HG03575 (cell line): ENCODE data around the gene SLC6A7.

Experiments
- ATAC-seq: cut with Tn5 transposase; IDR thresholded peaks from one replicate; pipeline ENCODE4 v1.9.1; 2021; ENCODE audit not compliant: unreplicated experiment, insufficient number of reproducible peaks, low FRiP score; ENCODE audit errors: extremely low read depth

Gene SLC6A7

DNA sequence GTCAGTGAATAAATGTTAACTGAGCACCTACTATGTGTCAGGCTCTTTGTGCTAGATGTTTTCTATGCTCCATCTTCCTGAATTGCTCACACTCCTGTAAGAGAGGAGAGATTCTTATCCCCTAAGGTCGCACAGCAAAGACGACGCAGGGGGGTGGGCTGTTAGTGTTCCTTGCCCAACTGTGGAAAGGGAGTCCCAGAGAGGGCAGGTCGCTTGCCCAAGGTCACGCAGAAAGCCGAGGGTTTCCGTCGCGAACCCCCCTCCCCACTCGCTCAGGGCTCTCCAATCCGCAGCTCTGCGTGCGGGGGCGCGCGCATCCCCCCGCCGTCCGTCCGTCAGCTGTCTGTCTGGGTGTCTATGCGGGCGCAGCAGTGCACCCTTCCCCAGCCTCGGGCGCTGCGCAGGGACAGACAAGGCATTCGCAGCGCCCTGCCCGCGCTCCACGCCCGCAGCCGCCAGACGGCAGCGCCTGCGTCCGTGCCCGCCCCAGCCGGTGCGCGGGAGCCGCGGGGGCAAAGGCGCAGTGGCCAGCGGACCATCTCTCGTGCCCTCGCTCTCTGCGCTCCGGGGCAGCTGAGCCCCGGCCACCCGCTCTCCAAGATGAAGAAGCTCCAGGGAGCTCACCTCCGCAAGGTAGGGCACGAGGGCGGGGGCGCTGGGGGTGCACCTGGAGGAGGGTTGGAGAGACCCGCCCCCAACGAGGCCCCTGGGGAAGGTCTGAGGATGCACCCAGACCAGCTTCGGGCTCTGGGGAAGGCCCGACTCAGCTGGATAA, at the start of gene SLC6A7:
Gene SLC6A7 (plus strand): TSS at position 335 of the 775 bp plus-strand sequence. CDS start 266 bp downstream, at position 601.
- ATAC-seq, result no peak

DNA sequence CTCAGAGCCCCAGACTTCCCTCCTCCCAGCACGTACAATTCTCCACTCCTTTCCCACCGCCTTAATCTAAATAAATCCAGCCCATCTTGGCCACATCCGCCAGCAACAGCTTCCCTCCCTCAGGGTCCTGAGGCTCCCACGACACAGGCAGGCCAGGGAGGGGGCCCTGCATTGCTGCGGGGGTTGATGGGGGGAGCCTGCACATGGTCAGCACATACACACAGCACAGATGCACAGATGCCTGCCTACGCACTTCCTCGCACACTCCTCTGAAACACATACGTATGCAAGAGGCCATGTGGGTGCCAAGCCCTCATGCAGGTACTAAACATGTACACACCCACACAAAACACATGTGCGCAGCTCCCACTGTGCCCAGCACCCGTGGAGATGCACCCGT, 49.0 kb upstream of the SLC6A7 start:
- no peak for ATAC-seq

DNA sequence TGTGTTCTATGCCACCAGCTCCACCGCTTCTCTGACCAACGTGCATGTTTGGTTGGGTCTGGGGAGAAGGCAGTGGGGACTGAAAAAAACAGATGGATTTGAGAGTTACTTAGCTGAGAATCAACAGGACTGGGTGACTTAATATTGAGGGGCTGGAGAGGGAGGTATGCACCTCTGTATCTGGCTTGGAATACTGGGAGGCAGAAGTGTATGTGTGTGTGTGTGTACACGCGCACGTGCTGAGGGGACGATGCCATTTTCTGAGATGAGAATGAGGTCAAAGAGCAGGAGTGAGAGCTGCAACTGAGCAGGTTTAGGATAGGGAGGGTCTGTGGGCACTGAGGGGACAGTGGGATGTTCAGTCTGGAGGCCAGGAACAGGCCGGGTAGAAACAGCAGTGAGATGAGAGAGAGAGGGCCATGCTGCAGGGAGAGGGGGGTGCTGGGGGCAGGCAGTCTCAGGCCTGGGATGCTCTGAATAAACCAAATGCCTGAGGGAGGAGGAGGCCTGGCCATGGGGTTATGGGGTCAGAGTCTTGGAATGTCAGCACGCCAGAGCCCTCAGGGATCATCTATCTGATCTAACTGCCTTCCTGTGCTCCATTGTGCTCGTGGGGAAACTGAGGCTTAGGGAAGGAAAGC, 48.2 kb upstream of the SLC6A7 start:
- no peak for ATAC-seq

DNA sequence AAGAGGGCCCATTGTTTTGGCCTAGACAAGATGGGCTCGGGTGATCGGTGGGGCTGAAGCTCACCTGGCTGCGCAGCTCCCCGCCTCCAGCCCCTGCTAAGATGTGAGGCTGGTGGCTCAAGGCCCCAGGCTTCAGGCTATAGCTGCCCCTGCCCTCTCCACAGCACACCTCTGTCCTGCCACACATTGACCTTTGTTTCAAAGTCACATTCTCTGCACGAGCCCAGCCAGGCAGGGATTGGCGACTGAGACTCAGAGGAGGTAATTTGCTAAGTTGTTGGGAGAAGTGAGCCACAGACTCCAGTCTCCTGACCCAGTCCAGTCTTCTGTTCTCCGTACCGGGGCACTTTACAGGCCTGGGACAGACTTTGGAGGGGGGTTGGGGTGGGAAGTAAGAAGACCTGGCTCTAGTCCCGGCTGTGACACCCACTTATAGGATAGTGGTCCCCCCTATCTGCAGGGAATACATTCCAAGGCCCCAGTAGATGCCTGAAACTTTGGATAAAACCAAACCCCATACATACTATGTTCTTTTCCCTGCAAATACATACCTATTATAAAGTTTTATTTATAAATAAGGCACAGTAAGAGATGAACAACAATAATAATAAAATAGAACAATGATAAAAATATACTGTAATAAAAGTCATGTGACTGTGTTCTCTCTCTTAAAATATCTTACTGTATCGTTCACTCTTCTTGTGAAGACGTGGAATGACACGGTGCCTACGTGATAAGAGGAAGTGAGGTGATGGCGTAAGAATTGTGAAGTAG, 47.5 kb upstream of the SLC6A7 start:
- ATAC-seq, result no peak

DNA sequence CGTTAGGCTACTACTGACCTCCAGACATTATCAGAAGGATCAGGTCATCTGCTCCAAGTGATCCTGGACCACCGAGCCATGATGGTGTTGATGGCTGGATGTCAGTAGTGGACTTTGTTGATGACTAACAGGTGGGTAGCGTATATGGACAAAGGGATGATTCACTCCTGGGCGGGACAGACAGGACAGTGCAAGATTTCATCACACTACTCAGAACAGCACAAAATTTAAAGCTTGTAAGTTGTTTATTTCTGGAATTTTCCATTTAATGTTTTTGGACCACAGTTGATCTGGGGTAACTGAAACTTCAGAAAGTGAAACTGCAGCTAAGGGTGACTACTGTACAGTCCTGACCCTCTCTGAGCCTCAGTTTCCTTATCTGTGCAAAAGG, 46.9 kb upstream of the SLC6A7 start:
- no peak for ATAC-seq

DNA sequence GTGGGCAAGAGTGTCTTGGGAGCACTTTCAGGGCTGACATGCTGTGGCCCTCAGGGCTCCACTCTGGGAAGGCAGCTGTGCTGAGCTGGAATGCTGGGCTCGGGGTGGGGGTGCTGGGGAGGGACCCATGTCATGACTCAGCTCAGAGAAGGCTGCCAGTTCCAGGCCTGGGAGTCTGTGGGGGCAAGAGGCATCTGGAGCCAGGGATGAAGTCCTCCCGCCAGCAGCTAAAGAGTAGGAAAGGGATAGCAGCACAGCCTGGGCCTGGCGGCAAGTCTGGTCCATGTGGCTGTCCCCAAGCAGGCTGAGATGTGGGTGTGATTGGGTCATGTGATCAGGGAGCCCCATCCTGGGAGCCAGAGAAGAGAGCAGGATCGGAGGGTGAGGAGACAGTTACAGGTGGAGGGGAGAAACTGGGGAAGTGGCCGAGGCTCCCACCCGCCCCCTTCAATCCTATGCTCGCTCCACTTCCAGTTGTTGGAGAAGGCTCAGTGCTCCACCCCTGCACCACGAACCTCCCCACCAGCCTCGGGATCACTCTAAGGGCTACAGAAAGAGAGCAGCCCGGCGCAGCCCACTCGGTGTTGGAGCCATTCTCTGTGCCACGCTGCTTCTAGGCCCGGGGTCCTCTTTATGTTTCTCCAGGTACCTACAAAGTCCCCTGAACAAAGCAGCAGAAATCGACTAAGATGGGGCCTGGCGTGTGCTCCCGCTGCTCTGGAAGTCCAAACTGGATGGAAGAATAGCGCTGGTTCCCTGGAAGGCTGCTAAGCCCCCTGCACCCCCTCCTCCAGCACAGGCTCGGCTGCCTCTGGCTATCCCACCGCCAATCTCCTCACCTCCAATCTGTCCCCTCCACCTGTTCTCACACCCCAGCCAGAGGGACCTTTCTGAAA, 46.3 kb upstream of the SLC6A7 start:
- no peak for ATAC-seq

DNA sequence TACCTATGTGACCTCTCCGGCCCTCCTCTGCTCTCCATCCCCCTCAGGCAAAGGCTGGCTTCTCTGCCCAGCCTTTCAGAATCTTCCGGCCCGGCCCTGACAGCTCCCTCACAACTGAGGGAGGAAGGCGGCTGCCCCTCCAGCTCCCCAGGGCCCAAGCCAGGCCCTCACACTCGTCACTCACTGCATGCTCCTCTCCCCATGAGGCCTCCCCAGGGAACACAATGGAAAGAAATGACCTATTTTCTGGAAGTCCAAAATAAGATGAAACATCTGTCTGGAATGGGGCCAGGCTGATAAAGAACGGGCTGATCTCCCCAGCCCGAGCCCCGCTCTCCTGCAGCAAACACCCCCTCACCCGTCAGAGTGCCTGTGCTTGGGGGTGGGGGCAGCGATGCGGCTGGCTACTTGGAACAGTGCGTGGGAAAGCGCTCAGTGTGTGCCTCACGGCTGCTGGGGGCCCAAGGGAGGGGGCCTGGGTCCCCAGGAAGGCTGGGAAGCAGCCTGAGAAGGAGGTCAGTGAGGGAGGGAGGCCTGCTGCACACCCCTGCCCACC, 45.5 kb upstream of the SLC6A7 start:
- ATAC-seq, result no peak

DNA sequence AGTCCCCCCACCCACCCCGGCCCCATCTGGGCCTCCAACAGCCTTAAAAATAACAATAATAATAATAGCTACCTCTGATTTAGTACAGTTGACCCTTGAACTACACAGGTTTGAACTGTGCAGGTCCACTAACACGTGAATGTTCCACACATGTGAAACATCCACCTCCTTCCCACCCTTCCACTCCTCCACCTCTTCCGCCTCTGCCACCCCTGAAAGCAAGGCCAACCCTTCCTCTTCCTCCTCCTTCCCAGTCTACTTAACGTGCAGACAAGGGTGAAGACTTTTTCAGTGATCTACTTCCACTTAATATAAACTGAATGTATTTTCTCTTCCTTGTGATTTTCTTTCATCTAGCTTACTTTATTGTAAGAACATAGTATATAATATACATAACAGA, 45.0 kb upstream of the SLC6A7 start:
- ATAC-seq, result no peak

DNA sequence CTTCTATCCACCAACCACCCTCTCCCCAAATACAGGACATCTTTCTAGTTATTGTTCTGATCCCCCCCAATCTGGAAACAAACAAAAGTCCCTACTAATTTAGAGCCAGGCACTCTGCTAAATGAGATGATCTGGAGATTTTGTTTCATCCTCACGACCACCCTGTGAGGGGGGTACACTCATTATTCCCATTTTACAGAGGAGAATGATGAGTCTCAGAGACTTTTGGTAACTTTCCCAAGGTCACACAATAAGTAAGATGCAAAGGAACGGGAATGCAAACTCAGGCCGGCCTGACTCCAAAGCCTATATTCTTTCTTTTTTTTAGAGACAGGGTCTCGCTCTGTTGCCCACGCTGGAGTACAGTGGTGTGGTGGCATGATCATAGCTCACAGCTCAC, 43.6 kb upstream of the SLC6A7 start:
- ATAC-seq, result no peak

DNA sequence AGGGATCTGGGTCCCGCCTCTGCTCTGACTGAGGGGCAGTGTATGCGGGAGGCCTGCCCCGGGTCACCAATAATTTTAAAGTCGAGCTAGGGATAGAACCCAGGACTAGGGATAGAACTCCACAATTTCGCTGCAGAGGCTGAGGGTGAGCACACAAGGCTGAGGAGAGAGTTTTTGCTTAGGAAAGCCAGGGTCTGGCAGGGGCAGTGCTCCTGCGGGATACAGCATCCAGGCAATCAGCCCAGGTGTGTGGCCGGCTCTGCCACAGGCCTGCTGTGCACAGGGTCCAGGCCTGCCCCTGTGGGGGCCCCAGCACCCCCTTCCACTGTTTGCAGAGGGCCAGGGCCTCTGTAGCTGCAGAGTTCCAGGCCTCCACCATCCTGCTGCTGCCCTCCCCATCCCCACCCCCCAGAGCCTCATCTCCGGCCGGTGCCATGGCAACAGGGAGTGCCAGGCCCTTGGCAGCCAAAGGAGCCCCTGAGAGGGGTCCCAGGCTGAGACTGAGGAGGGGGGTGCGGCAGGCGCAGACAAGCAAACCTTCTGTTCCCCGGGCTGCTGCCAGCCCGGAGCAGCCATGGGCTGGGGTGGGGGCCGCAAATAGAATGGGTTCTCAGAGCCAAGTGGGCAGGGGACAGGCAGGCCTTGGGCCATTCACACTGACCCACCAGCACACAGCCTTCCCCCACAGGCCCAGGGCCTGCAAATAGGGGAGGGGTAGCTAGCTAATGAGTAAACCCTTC, 42.8 kb upstream of the SLC6A7 start:
- no peak for ATAC-seq

DNA sequence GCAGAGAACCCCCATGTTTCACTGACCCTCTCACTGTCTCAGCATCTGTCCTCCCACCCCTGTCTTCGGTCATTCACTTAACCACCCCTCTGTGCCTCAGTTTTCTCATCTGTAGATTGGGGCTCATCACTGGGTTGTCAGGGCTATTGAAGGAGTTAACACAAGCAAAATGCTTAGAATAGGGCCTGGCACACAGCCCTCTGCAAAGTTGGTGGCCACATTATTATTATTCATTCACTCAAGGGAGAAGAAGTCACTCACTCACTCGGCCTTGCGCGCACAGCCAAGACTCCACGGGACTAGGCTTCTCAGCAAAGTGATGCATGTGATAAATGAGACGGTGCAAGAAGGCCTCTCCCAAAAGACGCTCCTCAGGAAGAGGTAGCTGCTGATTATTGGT, 42.2 kb upstream of the SLC6A7 start:
- no peak for ATAC-seq

DNA sequence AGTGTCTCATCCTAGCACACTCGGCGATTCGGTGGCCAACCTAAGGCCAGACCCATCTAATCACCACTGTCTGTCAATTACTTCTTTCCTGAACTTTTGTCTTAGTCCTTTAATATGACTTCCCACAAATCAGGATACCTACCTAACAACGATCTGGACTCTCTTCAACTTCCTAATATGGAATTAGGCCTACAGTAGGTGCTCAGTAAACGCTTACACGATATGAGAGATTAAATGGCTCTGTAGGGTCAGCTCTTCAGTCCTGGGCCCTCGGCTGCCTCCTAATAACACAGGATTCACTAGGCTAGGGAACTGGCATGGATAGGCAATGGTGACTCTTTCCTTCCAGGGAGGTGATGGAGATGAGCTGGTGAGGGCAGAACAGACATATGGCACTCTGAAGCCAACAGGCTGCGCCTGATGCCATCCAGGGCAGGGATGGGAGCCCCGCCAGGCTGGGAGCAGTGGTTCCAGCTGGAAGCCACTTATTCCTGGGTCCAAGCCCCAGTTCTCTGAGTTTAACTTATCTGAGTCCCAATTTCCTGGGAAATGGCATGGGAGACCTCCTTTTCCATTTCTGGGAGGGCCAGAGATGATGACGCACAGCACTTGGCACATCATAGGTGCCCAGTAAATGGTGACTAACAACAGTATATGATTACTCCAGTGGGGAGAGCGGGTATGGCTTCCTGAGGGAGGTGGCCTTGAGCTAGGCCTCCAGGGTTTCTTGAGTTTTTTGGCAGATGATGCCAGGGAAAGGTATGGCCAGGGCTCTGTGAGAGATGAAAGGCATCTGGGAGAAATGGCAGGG, 41.5 kb upstream of the SLC6A7 start:
- no peak for ATAC-seq

DNA sequence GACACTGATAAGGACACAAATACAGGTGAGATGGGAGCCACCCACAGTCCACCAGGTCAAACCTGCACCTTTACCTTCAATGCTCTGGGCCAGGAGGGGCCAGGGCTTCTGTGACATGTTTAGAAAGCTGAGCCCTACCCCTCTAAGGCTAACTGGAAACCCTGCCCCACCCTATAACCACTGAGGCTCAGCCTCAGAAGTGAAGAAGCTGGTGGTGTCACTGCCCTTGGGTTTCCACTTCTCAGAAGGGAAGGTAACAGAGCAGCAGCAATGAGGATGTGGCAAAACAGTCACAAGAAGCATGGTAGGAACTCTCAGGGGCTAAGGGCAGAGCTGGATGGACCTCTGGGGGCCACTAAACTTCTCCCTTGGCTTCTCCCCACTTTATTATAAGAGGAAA, 40.2 kb upstream of the SLC6A7 start:
- no peak for ATAC-seq

DNA sequence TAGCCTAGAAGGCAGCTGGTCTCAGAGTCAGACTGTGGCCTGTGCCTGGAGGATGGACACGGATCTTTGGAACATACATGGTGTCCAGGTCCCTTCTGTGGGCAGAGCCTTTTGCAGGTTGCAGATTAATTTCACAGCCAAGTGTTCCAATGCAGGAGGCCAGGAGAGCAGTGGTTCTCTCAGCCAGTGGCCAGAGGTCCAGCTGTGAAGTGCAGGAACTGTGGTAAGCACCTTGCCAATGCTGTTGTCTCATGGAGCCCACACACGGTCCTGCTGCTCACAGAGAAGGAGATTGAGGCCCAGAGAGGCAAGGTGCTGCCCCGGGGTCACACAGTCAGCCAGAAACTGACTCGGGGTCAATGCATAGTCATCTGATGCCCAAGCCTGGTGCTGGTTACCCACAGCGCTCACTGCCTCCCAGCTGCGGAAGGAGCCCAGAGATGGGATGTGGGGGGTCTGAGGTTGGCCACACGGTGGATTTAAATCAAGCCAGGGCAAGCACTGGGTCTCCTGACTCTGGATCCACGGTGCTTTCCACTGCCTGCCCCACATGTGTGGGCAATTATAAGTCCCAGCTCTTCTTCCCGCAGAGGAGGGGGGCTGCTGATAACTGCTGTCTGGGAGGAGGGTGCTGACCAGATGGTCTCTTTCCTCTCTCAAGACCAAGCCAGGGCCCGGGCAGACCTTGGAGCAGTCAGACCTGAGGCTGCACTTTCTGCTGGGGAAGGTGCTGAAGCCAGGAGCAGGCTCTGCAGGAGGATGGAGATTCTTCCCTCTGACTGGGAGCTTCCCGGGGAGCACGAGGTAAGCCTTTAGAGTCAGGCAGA, 37.0 kb upstream of the SLC6A7 start:
- no peak for ATAC-seq

DNA sequence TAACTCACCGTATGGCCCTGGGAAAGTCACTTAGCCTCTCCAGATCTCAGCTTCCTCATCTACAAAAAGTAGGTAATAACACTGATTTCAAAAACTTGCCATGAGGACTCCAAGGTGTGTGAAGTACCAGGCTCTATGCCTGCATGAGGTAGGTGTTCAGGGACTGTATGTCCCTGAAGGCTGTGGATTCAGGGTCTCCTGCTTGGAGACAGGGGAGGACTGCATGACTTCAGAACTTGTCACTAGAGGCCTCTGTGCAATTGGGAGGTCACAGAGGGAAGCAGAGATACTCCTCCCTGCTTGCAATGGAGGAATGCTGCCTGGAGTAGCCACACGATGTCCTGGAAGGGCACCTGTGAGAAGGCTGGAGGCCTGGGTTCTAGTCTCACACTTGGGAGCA, 36.4 kb upstream of the SLC6A7 start:
- no peak for ATAC-seq

DNA sequence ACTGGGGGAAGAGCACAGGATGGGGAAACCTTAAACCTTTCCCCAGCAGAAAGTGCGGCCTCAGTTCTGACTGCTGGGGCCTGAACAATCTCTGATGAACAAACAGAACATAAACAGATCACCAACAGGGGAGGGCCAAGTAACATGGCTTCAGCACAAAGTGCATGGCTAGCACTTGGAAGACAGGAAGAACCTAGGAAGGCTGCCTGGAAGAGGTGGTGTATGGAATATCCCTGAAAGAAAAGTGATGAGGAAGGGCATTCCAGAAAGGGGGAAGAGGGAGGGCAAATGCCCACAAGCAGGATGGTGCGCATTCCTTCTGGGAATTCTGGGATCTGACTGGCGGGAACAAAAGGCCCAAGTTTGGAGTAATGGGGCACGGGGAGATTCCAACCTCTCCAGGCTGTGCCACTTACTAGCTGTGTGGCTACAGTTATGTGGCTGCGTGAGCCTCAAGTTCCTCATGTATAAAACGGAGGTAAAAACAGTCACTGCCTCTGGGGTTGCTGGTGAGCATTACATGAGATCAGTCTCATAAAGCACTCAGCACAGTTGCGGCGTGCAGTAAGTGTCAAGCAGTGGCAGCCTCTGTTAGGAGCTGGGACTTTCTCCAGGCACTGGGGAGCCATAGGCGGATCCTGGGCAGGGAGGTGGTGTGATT, 35.8 kb upstream of the SLC6A7 start:
- no peak for ATAC-seq
